ENCODE measurements around the gene ATM. TPM values are rescaled to one million over a fixed set of nuclear protein-coding genes. Genes with fewer than 3 reads are reported as not detected.
"Not testable (repeated sequence)": the region's sequence is repeated elsewhere in the genome, so short reads cannot be mapped to it uniquely, and the experiment has no call there.

The ATM gene
- total RNA-seq, 1 experiment from 2014 or later = 37.7 TPM

- DNase-seq (ENCODE audit: extremely low read depth, low read depth) = no peak
Measured at GRCh38 chr11:108369064-108369463, 146.2 kb downstream of the ATM start.

GRCh38 chr11:108370315-108370714 is 147.4 kb downstream of the ATM start:
- no peak for DNase-seq (ENCODE audit: extremely low read depth, low read depth)

DNA sequence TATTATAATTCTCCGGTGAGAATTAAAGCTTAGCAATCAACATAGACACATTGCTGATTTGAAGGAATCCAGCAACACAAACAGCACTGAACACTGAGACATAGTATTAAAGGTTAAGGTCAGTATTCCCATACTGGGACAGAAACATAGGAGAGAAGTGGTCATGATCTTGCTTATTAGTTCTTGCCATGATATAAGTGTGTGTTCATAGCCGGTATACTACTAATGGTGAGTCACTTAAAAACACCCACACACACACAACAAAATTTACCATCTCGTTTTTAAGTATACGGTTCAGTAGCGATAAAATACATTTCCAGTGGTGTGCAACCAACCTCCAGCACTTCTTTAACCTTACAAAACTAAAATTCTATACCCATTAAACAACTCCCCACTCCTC is 148.1 kb downstream of the ATM start:
- DNase-seq (ENCODE audit: extremely low read depth, low read depth) = no peak

DNA sequence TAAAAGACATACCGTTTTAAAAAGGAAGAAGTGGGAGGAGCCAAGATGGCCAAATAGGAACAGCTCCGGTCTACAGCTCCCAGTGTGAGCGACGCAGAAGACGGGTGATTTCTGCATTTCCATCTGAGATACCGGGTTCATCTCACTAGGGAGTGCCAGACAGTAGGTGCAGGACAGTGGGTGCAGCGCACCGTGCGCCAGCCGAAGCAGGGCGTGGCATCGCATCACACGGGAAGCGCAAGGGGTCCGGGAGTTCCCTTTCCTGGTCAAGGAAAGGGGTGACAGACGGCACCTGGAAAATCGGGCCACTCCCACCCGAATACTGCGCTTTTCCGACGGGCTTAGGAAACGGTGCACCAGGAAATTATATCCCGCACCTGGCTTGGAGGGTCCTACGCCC is 150.6 kb downstream of the ATM start:
- DNase-seq (ENCODE audit: extremely low read depth, low read depth) = not testable (repeated sequence)

DNA sequence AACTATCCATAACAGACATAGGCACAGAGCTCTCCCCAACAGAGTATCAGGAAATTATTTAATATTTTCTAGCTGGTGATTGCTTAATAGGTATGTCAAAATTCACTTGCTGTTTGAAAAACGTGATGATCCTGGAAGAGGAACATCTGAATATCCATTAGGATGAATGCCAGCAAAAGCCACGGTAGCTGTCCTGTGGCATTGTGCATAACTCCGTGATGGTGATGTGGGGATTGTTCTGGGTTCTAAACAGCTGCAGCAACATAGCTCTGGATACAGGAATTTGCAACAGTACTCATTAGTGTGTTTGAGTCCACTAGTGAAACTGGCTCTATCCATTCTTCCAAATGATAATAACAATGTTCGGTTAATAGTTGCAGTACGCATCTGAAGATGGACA is 165.7 kb downstream of the ATM start:
- DNase-seq (ENCODE audit: extremely low read depth, low read depth) = no peak

- no peak for DNase-seq (ENCODE audit: extremely low read depth, low read depth)
Measured at GRCh38 chr11:108392353-108392752, 169.5 kb downstream of the ATM start.

DNA sequence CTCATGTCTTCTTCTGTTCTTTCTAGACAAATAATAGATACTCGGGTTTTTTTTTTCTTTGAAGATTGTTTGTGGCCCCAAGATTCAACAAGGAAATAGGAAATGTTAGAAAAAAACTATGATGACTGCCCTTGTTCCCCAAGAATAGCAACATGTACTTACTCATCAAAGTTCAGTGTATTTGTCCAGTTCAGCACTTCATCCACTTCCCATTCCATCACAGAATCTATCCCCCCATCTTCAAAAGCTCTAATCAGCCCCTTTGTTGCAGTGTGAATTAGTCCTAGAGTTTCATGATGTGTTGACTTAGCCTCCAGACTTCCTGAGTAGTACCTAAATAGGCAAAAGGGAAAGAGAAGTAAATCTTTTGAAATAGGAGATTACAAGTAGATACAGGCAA is 170.2 kb downstream of the ATM start:
- DNase-seq (ENCODE audit: extremely low read depth, low read depth) = no peak

GRCh38 chr11:108394744-108395284 is 171.9 kb downstream of the ATM start:
- DNase-seq (ENCODE audit: extremely low read depth, low read depth) = no peak

- DNase-seq (ENCODE audit: extremely low read depth, low read depth) = not testable (repeated sequence)
Measured at GRCh38 chr11:108396672-108397071, 173.8 kb downstream of the ATM start.

GRCh38 chr11:108398439-108398838 is 175.6 kb downstream of the ATM start:
- DNase-seq (ENCODE audit: extremely low read depth, low read depth) = no peak

- DNase-seq (ENCODE audit: extremely low read depth, low read depth) = no peak
Measured at GRCh38 chr11:108402241-108402640, 179.4 kb downstream of the ATM start.

- DNase-seq (ENCODE audit: extremely low read depth, low read depth) = no peak
Measured at GRCh38 chr11:108403052-108403451, 180.2 kb downstream of the ATM start.

- no peak for DNase-seq (ENCODE audit: extremely low read depth, low read depth)
Measured at GRCh38 chr11:108405706-108406105, 182.8 kb downstream of the ATM start.

DNA sequence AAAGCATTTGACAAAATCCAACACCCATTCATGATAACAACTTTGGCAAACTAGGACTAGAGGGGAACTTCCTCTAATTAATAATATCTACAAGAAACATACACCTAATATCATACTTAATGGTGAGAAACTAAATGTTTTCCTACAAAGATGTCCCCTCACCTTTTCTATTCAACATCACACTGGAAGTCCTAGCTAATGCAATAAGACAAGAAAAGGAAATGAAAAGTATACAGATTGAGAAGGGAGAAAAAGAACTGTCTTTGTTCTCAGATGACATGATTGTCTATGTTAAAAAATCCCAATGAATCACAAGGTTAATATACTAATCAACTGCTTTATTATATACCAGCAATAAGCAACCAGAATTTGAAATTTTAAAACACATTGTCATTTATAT is 192.1 kb downstream of the ATM start:
- no peak for DNase-seq (ENCODE audit: extremely low read depth, low read depth)

DNA sequence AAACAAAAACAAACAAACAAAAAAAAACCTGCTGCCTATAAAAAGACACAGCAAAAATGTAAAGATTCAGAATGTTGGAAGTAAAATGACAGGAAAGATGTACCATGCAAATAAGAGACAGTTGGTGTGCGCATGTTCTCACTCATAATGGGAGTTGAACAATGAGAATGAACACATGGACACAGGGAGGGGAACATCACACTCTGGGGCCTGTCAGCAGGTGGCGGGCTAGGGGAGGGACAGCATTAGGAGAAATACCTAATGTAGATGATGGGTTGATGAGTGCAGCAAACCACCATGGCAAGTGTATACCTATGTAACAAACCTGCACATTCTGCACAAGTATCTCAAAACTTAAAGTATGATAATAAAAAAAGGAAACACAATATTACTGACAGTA is 194.7 kb downstream of the ATM start:
- DNase-seq (ENCODE audit: extremely low read depth, low read depth) = peak; percentile 23

Small RNA genes within 50 kb of the gene (small RNA-seq; reads per million reads assigned to genes)
- gene RF00019 = 0 reads per million in 2 experiments

Other genes with a start within 250 kb of the ATM start
- 25.4 and 32.2 TPM in 2 replicates for gene CUL5, start 214.2 kb upstream of the ATM start, total RNA-seq (2014; rRNA removed; shearing (Covaris generic))
- 160 and 163 TPM in 2 replicates for gene ACAT1, start 101.5 kb upstream of the ATM start, total RNA-seq (2014; rRNA removed; shearing (Covaris generic))
- gene NPAT, start 429 bp upstream of the ATM start, total RNA-seq (2014; rRNA removed; shearing (Covaris generic)) = 8.2 and 10.2 TPM in 2 replicates
- gene C11orf65, start 244.5 kb downstream of the ATM start, total RNA-seq (2014; rRNA removed; shearing (Covaris generic)) = 1.4 TPM in 2 replicates

Measured in NCI-H460 (cell line).